CD4-positive, alpha-beta T cell treated with Interleukin-2 at 100 ng/mL for 4 hours (primary cell): ENCODE results near the gene FUT7.
A peak's percentile ranks its signal among the peaks of the same experiment; 100 is the strongest.
"Not testable (repeated sequence)": the region's sequence is repeated elsewhere in the genome, so short reads cannot be mapped to it uniquely, and the experiment has no call there.

Experiments
- DNase-seq: peaks from one replicate; pipeline ENCODE4 v3.0.0-alpha.2; 2020; ENCODE audit warnings: low spot score

Gene FUT7

DNA sequence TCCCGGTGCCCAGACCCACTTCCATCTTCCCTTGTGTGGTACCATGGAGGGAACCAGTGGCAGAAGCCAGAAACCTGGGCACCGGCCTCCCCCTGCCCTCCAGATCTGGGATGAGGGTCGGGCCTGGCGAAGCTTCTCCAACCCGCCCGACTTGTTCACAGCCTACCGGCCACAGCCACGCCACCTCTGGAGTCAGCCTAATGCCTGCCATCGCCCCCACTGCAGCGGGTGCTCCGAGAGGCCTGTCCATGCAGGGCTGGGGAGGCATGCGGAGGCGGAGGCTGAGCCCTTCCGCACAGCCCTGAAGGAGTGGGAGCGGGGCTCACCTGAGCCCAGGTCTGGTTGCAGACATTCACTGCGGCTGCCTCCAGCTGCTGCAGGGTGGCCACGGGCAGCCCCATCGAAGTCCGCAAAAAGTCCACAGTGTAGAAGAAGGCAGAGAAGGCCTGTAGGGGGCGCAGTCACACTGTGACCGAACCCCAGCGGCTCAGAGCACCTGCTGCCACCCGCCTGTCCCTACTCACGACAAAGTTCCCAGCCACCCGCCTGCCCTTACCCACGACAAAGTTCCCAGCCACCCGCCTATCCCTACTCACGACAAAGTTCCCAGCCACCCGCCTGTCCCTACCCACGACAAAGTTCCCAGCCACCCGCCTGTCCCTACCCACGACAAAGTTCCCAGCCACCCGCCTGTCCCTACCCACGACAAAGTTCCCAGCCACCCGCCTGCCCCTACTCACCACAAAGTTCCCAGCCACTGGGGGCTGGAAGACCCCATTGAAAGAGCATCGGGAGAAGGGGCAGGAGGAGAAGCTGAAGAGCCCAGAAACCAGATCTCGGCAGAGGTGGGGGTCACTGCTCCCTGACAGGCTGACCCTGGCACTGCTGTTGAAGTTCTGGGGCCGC is 17.9 kb upstream of the FUT7 start:
- DNase-seq: peak; percentile 55

DNA sequence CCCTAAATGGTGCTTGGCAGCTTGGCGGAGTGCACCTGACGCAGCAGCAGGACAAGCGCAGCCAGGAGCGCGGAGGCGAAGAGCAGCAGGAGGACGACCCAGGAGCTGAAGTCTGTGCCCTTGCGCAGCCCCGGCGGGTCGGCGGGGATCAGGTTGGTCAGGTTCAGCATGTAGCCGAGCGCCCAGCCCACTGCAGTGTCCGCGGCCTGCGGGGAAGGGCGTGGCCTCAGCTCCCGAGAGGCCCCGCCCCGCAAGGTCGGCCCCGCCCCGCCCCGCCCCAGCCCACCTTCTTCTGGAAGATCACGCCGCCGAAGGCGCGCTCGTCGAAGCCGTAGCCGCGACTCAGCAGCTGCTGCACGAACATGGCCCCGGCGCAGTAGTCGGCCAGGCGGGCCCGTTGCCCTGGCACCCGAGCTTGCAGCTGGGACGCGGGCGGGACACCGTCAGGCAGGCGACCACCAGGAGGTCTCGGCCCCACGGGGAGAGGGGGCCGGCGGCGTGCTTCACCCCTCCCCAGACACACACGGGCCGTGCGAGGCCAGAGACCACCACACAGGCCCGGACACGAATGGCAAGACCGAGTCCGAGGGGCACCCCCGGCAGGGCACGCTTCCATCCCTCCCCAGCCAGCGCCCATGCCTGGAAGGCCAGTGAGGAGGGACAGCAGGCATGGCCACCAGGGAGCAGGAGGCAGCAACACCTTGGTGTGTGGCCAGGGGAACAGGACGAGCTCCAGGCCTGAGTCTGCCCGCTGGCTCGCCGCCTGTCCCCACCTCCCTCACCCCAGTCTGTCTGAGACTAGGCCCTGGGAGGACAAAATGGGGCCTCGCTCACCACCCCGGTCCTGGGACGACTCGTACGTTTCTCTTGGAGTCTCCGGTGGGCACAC is 17.0 kb upstream of the FUT7 start:
- no peak for DNase-seq

GRCh38 chr9:137046088-137046787 is 14.3 kb upstream of the FUT7 start, which contains the start of gene NPDC1:
NPDC1 (minus strand) TSS chr9:137046177; CDS start chr9:137045989, 188 bp downstream.
- DNase-seq: peak; percentile 85

- no peak for DNase-seq
These were observed 13.6 kb upstream of the FUT7 start for GRCh38 chr9:137045294-137046087.

DNA sequence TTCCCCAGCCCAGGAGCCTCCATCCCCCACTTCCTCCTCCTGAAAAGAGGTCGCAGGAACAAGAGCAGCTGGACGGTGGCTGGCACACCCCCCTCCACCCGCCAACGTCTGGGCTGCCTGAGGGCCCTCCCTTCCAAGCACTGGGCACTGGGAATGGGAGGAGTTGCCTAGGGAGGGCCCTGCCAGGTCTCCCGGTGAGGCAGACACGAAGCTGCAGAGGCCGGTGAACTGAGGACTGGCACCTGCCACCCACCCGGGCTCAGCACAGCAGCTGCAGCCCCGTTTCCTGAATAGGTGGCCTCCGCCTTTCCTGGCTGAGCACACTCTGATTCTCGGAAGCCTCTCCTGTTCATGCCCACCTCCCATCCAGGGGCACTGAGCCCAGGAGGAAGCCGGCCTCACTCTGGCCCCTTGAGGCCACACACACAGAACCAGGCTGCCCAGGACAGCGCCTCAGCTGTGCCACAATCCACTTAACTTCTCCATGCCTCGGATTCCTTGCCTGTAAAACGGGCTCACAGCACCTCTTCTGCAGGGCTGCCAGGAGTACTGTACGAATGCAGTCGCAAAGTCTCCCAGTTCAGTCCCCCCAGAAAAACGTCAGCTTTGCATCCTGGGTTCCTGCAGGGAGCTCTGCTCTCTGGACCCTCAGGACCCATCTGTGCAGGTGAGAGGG is 12.8 kb upstream of the FUT7 start:
- DNase-seq: no peak

DNA sequence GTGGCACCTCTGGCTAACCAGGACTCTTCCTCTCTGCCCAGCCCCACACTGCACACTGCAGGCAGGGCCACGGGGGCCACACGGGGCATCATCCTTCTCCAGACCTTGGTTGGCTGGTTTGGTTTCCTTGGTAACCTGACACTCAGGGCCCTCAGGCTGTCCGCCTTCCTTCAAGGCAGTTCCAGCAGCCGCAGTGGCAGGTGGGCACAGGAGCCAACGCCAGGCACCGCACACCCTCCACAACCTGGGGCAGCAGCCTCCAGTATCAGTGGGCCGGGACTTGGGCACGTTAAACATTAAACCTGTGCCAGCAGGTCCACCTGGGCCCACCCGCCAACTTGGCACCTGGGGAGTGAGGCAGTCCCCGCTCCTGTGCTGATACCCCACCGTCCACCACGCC is 12.1 kb upstream of the FUT7 start:
- no peak for DNase-seq

- DNase-seq: no peak
These were observed 11.2 kb upstream of the FUT7 start for GRCh38 chr9:137042751-137043727.

DNA sequence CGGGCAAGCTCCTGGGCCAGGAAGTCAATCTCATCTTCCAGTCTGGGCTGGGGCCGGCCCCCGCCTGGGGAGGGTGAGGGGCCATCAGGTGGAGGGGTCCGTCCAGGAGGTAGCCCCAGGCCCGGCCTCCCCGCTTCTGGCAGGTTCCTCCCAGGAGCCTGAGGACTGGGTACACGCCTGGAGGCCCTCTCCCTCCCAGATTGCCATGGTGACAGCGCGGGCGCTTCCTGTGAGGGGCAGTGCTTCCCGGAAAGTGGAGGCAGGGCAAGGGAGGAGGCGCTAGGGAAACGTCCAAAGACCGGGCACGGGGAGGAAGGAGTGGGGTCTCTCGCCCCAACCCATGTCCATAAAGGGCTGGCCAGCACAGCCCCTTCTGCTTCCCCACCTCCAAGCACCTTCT is 9.2 kb upstream of the FUT7 start:
- DNase-seq: no peak

DNA sequence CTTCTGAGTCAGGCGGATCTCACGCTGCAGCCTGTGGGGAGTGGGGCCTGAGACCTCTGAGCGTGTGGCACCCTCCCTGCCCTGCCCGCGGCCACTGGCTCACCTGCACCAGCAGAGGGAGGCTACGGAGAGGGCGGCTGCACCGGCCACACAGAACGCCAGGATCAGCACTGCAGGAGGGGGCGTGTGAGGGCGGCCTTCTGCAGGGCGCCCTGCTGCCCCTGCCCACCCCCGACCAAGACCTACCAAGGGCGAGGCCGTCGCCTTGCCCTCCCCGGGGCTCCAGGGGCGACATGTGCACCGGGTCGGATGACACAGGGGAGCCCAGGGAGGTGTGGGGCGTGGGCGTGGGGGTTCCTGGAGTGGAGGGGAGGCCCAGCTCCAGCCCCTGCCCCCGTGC is 8.7 kb upstream of the FUT7 start:
- DNase-seq: no peak

- no peak for DNase-seq
These were observed 7.9 kb upstream of the FUT7 start for GRCh38 chr9:137039611-137040366.

GRCh38 chr9:137038916-137039315 is 7.0 kb upstream of the FUT7 start:
- no peak for DNase-seq

DNA sequence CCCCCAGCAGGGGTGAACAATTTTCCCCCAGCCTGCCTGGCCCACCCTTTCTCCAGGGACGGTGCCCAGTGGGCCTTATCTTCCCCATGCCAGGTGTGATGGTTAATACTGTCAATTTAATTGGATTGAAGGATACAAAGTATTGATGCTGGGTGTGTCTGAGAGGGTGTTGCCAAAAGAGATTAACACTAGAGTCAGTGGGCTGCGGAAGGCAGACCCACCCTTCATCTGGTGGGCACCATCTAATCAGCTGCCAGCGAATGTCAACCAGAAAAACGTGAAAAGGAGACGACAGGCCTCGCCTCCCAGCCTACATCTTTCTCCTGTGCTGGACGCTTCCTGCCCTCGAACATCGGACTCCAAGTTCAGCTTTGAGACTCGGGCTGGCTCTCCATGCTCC is 5.6 kb upstream of the FUT7 start:
- DNase-seq: no peak

DNA sequence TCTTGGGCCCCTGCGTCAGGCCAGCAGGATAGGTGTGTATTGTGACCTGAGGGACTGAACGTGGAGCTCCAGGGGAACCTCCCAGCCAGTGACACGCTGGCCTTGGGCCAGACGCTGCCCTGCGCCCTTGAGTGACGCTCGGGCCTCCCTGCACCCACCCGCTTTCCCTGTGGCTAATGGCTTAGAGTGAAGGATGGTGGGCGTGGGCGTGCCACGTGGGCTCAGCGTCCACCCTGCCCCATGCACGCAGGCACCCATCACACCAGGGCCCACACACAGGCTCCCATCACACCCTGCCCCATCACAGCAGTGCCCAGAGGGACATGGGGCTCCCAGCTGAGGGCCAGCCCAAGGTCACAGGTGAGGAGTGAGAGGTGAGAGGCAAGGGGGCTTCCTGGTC is 5.1 kb upstream of the FUT7 start:
- no peak for DNase-seq

- DNase-seq: no peak
These were observed 4.0 kb upstream of the FUT7 start for GRCh38 chr9:137035937-137036336.

DNA sequence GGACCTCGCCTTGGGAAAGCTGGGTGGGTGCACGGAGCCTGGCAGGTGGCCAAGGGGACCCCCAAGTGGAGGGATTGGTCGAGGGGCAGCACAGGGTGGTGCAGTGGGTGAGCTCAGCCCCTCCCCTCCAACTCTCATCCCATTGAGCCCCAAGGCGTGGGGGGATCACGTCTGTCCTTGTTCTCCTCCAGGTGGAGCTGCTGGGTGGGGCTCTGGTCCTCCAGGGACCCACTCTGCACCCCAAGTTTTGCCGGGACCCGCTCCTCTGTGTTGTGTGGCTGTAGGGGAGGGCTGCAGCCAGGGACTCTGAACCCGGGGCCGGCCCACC is 3.6 kb upstream of the FUT7 start:
- DNase-seq: no peak

DNA sequence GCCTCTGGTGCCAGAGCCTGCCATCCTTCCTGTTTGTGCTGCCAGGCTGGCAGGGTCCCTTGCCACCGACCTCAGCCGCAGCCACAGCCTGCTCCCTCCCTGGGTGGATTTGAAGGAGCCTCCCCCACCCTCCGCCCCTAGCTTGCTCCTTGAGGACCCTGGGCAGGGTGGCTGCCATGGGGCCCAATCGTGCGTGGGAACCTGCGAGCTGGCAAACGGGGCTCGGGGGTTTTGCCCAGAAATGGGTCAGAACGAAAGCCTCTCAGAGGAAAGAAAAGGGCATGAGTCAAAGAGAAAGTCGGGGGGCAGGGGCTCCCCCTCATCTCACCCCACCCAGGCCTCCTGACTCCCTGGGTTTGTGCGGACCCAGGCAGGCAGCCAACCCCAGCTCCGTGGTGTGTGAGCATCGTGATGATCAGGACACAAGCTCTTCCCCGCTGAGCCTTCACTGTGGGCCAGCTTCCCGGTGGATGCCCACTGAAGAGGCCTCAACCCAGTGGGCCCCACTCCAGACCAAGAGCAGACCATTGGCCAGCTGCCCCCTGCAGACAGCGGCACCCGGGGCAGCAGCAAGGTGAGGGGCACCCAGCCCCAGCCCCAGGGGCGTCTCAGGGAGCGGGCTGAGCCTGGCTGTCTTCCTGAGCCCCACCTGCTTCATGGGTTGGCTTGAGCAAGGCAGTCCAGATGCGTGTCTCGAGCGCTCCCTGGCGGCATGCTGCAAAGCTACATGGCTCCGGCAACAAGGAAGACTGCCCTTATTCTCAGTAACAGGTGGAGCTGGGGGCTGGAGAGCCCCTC is 3.0 kb upstream of the FUT7 start:
- peak; percentile 89 for DNase-seq

DNA sequence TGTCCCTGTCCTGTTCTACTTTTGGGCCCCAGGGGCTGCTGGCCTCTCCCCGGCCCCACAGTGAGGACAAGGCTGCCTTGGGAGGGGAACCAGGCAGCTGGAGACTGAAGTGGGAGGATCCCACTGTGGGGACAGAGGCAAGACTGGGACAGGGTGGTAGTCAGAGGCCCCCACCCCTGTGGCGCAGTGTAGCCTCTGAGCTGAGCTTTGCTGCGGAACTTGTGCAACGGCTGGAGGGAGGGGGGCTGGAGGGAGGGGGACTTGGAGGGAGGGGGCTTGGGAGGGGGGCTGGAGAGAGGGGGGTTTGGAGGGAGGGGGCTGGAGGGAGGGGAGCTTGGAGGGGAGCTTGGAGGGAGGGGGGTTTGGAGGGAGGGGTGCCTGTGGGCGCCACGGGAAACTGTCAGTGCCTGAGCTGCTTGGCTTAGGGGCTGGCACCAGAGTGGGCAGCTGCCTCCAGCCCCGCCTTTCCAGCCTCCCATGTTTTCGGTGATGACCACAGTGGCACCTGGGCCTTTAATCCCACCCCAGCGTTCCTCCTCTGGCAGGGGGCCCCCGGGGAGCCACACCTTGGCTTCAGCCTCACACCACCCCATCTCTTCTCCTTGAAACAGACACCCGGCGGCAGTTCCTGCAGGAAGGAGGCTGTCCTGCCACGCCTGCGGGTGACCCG is 2.3 kb upstream of the FUT7 start:
- no peak for DNase-seq

GRCh38 chr9:137033481-137033880 is 1.6 kb upstream of the FUT7 start:
- DNase-seq: not testable (repeated sequence)
